Activated naive CD4-positive, alpha-beta T cell treated with anti-CD3 and anti-CD28 coated beads, Interleukin-2, amount 10 ng/mL, durations not matched to agents 5 hours and 36 hours (primary cell): ENCODE data around the gene BRMS1L. TPM values are rescaled to one million over a fixed set of nuclear protein-coding genes. Genes with fewer than 3 reads are reported as not detected.

Experiments used
- total RNA-seq, 2 experiments: library from RNA; stranded (reverse); gene quantifications; one replicate each; pipeline ENCODE4 v1.2.3, GENCODE V29; 2021

BRMS1L gene
- 1 to 10 TPM; 4.8 to 5.2 TPM for total RNA-seq

GRCh38 chr14:35826218-35826951, at the start of gene BRMS1L:
TSS of gene BRMS1L (plus strand) at chr14:35826338. CDS start at chr14:35826517, 179 bp downstream.

GRCh38 chr14:35808638-35809563, 17.2 kb upstream of the BRMS1L start, which contains the start of gene RALGAPA1:
TSS of gene RALGAPA1 (minus strand) at chr14:35809295. CDS start at chr14:35808835, 460 bp downstream.

Other genes with a start within 250 kb of the BRMS1L start
- 10 to 100 TPM; 37.2 to 39.8 TPM for gene RALGAPA1, start 17.0 kb upstream of the BRMS1L start, total RNA-seq